A204.1 (cell line): ENCODE data around the gene RAB3C.

Source experiments
- FAIRE-seq: peaks from 2 replicates; lab custom pipeline; 2012; peaks lifted over from hg19 to GRCh38; lab: Jason Lieb, UNC

The RAB3C gene

GRCh38 chr5:58774937-58775336, 192.1 kb downstream of the RAB3C start:
- FAIRE-seq = no peak

- no peak for FAIRE-seq
Observed at GRCh38 chr5:58775701-58776262, 192.9 kb downstream of the RAB3C start.

DNA sequence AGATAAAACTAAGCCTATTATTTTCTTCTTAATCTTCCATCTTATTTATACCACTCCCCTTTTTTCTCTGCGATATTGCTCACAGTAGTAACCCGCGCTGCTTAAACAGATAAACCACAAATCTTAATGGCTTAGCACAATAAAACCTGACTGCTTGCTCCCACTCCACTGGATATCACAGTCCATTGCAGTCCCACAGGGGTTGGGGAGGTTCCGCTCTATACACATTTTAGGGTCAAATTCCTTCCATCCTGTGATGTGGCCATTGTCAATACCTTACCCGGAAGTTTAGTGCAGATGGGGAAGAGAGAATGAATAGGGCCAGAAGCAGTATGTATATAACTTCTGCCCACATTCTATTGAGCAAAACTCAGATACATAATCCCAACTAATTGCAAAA, 193.7 kb downstream of the RAB3C start:
- FAIRE-seq = no peak

DNA sequence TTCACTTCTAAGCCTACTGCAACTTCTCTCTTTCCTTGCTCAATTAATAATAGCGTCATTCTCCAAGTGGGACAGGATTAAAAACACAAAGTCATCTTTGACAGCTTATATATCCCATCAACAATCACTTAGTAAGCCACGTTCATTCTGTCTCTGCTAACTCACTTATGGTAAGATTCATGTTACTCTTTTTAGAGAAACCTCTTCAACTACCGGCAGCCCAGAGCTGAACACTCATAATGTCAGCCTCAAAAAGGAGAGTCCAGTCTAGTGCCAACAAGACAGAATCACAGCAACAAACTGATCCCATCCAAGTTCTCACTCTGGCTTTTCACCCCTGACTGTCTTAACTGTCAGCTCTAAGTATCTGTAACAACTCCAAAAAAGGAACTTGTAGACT, 196.0 kb downstream of the RAB3C start:
- FAIRE-seq = no peak

DNA sequence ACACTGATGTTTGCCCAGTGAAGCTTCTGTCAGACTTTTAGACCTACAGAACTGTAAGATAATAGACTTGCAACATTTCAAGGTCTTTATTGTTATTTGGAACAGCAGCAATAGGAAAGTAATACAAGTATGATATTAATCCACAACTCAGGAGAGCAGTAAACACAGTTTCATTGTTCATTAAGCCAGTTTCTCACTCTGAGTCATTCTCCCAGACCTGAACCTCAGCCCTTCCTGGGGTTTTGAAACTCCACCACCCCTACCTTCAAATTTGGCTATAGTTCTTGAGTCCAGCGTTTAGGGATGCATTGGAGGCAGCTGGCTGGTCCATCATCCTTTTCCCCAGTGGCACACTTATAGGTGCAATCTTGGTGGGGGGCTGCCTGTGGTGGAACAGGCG, 203.2 kb downstream of the RAB3C start:
- FAIRE-seq = no peak

GRCh38 chr5:58786711-58787303, 203.9 kb downstream of the RAB3C start:
- no peak for FAIRE-seq

GRCh38 chr5:58787987-58788386, 205.1 kb downstream of the RAB3C start:
- FAIRE-seq = no peak

DNA sequence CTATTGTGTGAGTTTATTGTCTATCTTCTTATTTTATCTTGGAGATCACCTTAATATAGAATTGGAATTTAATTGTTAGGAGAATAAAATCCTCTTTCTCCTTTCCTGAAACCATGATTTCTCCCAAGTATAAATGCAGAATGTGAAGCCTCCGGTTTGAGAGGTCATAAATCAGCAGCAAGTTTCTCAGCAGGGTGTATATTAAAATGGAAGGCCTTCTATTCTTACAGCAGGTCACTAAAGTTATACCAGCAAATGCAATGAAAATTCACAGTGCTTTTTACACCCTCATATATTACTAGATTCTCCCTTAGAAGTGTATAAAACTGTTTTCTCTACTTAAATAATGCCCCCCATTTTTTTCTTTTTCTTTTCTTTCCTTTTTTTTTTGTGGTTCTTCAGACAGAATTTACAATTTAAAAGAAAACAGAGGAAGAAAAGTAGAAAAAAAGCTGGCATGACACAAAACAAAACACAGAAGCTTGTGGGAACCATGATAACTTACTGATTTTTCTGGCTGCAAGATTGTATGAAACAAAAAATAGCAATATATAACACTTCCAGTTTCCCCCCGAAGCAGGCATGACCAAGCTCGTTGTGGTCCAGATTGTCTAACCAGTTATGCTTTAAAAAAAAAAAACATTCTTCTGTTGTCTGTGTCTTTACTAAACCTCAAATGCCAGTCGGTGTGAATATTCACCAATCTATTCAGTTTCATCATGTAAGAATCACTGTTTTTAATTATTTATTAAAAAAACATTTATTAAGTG, 211.2 kb downstream of the RAB3C start:
- FAIRE-seq = no peak

DNA sequence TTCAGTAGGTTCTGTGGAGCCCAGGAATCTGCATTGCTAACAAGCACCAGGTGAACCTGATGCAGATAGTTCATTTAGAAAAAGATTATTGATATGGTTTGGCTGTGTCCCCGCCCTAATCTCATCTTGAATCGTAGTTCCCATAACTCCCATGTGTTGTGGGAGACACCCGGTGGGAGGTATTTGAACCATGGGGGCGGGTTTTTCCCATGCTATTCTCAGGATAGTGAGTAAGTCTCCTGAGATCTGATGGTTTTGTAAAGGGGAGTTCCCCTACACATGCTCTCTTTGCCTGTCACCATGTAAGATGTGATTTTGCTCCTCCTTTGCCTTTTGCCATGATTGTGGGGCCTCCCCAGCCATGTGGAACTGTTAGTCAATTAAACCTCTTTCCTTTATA, 212.0 kb downstream of the RAB3C start:
- FAIRE-seq = no peak

- no peak for FAIRE-seq
Observed at GRCh38 chr5:58795327-58795726, 212.5 kb downstream of the RAB3C start.

- FAIRE-seq = no peak
Observed at GRCh38 chr5:58797021-58797420, 214.1 kb downstream of the RAB3C start.

DNA sequence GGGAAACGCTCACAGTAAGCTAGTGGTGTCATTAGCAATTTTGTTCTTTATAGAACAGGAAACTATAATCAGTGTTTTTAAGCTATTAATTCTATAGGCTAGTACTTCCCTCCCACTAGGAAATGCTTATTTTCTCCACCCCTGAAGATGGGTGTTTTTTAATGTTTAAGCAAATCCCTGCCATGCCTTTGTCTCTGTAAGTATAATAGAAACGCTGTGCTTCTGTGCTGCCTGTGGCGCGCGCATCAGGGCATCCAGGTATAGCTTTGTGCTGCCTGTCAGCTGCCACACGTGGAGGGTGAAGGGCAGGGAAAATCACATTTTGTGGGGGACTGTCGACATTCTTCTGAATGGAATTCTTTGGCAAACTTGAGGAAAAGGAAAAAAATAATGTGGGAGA, 217.5 kb downstream of the RAB3C start:
- FAIRE-seq = no peak

- FAIRE-seq = no peak
Observed at GRCh38 chr5:58800861-58801540, 218.1 kb downstream of the RAB3C start.

GRCh38 chr5:58803056-58803455, 220.2 kb downstream of the RAB3C start:
- FAIRE-seq = no peak

- FAIRE-seq = no peak
Observed at GRCh38 chr5:58804291-58804690, 221.4 kb downstream of the RAB3C start.

DNA sequence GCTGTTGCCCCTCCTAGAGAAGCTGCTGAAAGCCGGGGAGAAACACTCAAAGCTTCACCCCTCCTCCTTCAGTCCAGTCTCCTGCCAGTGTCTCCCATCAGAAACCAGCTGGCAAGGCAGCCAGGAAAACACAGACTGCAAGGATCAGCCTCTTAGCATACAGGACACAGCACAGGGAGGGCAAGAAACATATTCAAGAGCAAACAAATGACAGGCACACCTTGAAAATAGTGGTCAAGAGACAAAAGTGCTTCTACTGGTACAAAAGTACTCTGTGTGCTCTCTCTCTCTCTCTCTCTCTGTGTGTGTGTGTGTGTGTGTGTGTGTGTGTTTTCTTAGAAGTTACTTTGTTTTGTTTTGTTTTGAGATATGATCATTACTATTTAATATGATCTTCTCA, 227.2 kb downstream of the RAB3C start:
- FAIRE-seq = no peak

DNA sequence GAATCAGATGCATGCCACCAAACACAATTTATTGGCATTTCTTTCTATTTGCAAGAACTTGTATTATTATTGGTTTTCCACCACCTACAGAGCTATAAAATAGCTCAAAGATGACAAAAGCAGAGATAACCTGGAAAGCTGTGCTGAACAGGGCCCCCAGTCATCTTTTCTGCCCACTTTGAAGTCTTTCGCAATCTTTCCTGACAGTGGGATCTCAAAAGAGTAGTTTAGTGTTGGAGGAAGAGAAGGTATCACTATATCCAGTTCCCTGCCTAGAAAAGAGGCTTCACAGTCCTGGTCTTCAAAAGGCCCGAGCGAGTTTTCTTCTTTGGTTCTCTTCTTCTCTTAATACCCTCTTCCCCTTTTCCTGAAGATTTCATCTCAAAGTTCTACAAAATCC, 231.0 kb downstream of the RAB3C start:
- FAIRE-seq = no peak

- FAIRE-seq = no peak
Observed at GRCh38 chr5:58816181-58816731, 233.4 kb downstream of the RAB3C start.

DNA sequence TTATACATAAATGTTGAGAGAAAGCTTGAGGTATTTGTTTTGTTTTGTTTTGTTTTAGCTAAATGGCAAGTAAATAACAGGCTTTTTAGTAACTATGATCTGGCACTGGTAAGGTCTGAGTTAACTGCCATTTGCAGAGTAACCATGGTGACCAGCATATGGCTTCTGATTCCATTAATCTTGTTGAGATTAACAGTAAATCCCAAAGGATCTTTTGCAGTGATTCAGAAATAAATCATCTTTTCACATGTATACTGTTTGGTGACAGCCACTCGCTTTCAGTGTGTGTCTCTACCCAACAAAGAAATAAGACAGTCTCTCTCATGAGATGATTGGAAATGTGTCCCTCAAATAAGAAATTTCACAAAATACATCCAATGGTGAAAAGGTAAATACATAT, 235.6 kb downstream of the RAB3C start:
- no peak for FAIRE-seq

GRCh38 chr5:58825441-58825840, 242.6 kb downstream of the RAB3C start:
- no peak for FAIRE-seq

- FAIRE-seq = no peak
Observed at GRCh38 chr5:58825899-58826298, 243.0 kb downstream of the RAB3C start.

GRCh38 chr5:58827463-58827862, 244.6 kb downstream of the RAB3C start:
- FAIRE-seq = no peak

GRCh38 chr5:58828258-58828657, 245.4 kb downstream of the RAB3C start:
- FAIRE-seq = no peak
